ENCODE data around the gene ETV3.
A peak's percentile ranks its signal among the peaks of the same experiment; 100 is the strongest.
"Not testable (repeated sequence)": the region's sequence is repeated elsewhere in the genome, so short reads cannot be mapped to it uniquely, and the experiment has no call there.

The ETV3 gene

GRCh38 chr1:157138220-157139051 lies at the start of gene ETV3:
ETV3 (minus strand) TSS chr1:157138395; CDS start chr1:157136352, 2,043 bp downstream.
- peaks cover 21% of the 10 kb centered on the region for H3K36me3 ChIP-seq (ENCODE audit: insufficient read depth, low read length)
- H3K9ac ChIP-seq (ENCODE audit: low read depth, low read length): peak within 1 kb of the TSS; percentile 65
- no peaks in the 10 kb centered on the region for H3K9me3 ChIP-seq (ENCODE audit: control insufficient read depth, insufficient read depth, low read length)
- H3K4me1 ChIP-seq (ENCODE audit: insufficient read depth, low read length): peaks cover 20% of the 10 kb centered on the region; the same call in 1 of the 2 replicates

GRCh38 chr1:157186281-157186992 lies 48.2 kb upstream of the ETV3 start:
- Histone ChIP-seq H3K4me1 (ENCODE audit: insufficient read depth, low read length) (peaks cover 3% of the 10 kb centered on the region; the same call in 1 of the 2 replicates), H3K36me3 (ENCODE audit: insufficient read depth, low read length) (no peaks in the 10 kb centered on the region), H3K9ac (ENCODE audit: low read depth, low read length) (no peak overlapping the region), H3K9me3 (ENCODE audit: control insufficient read depth, insufficient read depth, low read length) (no peaks in the 10 kb centered on the region)

- Histone ChIP-seq H3K9ac (ENCODE audit: low read depth, low read length) (no peak overlapping the region), H3K4me1 (ENCODE audit: insufficient read depth, low read length) (peaks cover 7% of the 10 kb centered on the region; the same call in 1 of the 2 replicates), H3K9me3 (ENCODE audit: control insufficient read depth, insufficient read depth, low read length) (no peaks in the 10 kb centered on the region), H3K36me3 (ENCODE audit: insufficient read depth, low read length) (no peaks in the 10 kb centered on the region)
Measured at GRCh38 chr1:157183870-157184269, 45.7 kb upstream of the ETV3 start.

GRCh38 chr1:157182371-157182770 lies 44.2 kb upstream of the ETV3 start:
- H3K9ac ChIP-seq (ENCODE audit: low read depth, low read length); H3K4me1 ChIP-seq (ENCODE audit: insufficient read depth, low read length); H3K9me3 ChIP-seq (ENCODE audit: control insufficient read depth, insufficient read depth, low read length); H3K36me3 ChIP-seq (ENCODE audit: insufficient read depth, low read length): not testable (repeated sequence)

GRCh38 chr1:157181790-157182189 lies 43.6 kb upstream of the ETV3 start:
- Histone ChIP-seq H3K9ac (ENCODE audit: low read depth, low read length) (no peak overlapping the region), H3K36me3 (ENCODE audit: insufficient read depth, low read length) (no peaks in the 10 kb centered on the region), H3K9me3 (ENCODE audit: control insufficient read depth, insufficient read depth, low read length) (no peaks in the 10 kb centered on the region), H3K4me1 (ENCODE audit: insufficient read depth, low read length) (peaks cover 7% of the 10 kb centered on the region; the same call in 1 of the 2 replicates)

GRCh38 chr1:157181258-157181657 lies 43.1 kb upstream of the ETV3 start:
- no peaks in the 10 kb centered on the region for H3K36me3 ChIP-seq (ENCODE audit: insufficient read depth, low read length)
- no peak overlapping the region for H3K9ac ChIP-seq (ENCODE audit: low read depth, low read length)
- H3K9me3 ChIP-seq (ENCODE audit: control insufficient read depth, insufficient read depth, low read length): no peaks in the 10 kb centered on the region
- H3K4me1 ChIP-seq (ENCODE audit: insufficient read depth, low read length): peaks cover 7% of the 10 kb centered on the region; the same call in 1 of the 2 replicates

GRCh38 chr1:157178490-157178889 lies 40.3 kb upstream of the ETV3 start:
- Histone ChIP-seq H3K9me3 (ENCODE audit: control insufficient read depth, insufficient read depth, low read length) (no peaks in the 10 kb centered on the region), H3K36me3 (ENCODE audit: insufficient read depth, low read length) (no peaks in the 10 kb centered on the region), H3K9ac (ENCODE audit: low read depth, low read length) (no peak overlapping the region), H3K4me1 (ENCODE audit: insufficient read depth, low read length) (peaks cover 7% of the 10 kb centered on the region; the same call in 1 of the 2 replicates)

- no peaks in the 10 kb centered on the region for H3K36me3 ChIP-seq (ENCODE audit: insufficient read depth, low read length)
- peaks cover 7% of the 10 kb centered on the region; the same call in 1 of the 2 replicates for H3K4me1 ChIP-seq (ENCODE audit: insufficient read depth, low read length)
- H3K9ac ChIP-seq (ENCODE audit: low read depth, low read length): no peak overlapping the region
- no peaks in the 10 kb centered on the region for H3K9me3 ChIP-seq (ENCODE audit: control insufficient read depth, insufficient read depth, low read length)
Measured at GRCh38 chr1:157177733-157178394, 39.7 kb upstream of the ETV3 start.

GRCh38 chr1:157176591-157177121 lies 38.5 kb upstream of the ETV3 start:
- H3K4me1 ChIP-seq (ENCODE audit: insufficient read depth, low read length): peaks cover 6% of the 10 kb centered on the region; the same call in 1 of the 2 replicates
- H3K9ac ChIP-seq (ENCODE audit: low read depth, low read length): no peak overlapping the region
- no peaks in the 10 kb centered on the region for H3K9me3 ChIP-seq (ENCODE audit: control insufficient read depth, insufficient read depth, low read length)
- no peaks in the 10 kb centered on the region for H3K36me3 ChIP-seq (ENCODE audit: insufficient read depth, low read length)

GRCh38 chr1:157176016-157176415 lies 37.8 kb upstream of the ETV3 start:
- H3K9me3 ChIP-seq (ENCODE audit: control insufficient read depth, insufficient read depth, low read length): no peaks in the 10 kb centered on the region
- no peaks in the 10 kb centered on the region for H3K4me1 ChIP-seq (ENCODE audit: insufficient read depth, low read length)
- H3K9ac ChIP-seq (ENCODE audit: low read depth, low read length): no peak overlapping the region
- H3K36me3 ChIP-seq (ENCODE audit: insufficient read depth, low read length): no peaks in the 10 kb centered on the region

GRCh38 chr1:157173900-157174410 lies 35.8 kb upstream of the ETV3 start:
- Histone ChIP-seq H3K9me3 (ENCODE audit: control insufficient read depth, insufficient read depth, low read length) (no peaks in the 10 kb centered on the region), H3K36me3 (ENCODE audit: insufficient read depth, low read length) (no peaks in the 10 kb centered on the region), H3K9ac (ENCODE audit: low read depth, low read length) (no peak overlapping the region), H3K4me1 (ENCODE audit: insufficient read depth, low read length) (no peaks in the 10 kb centered on the region)

- not testable (repeated sequence) for H3K9ac ChIP-seq (ENCODE audit: low read depth, low read length); H3K9me3 ChIP-seq (ENCODE audit: control insufficient read depth, insufficient read depth, low read length); H3K36me3 ChIP-seq (ENCODE audit: insufficient read depth, low read length); H3K4me1 ChIP-seq (ENCODE audit: insufficient read depth, low read length)
Measured at GRCh38 chr1:157173241-157173640, 35.0 kb upstream of the ETV3 start.

- H3K36me3 ChIP-seq (ENCODE audit: insufficient read depth, low read length); H3K9ac ChIP-seq (ENCODE audit: low read depth, low read length); H3K9me3 ChIP-seq (ENCODE audit: control insufficient read depth, insufficient read depth, low read length); H3K4me1 ChIP-seq (ENCODE audit: insufficient read depth, low read length): not testable (repeated sequence)
Measured at GRCh38 chr1:157172591-157172990, 34.4 kb upstream of the ETV3 start.

GRCh38 chr1:157171903-157172503 lies 33.8 kb upstream of the ETV3 start:
- H3K36me3 ChIP-seq (ENCODE audit: insufficient read depth, low read length); H3K4me1 ChIP-seq (ENCODE audit: insufficient read depth, low read length); H3K9ac ChIP-seq (ENCODE audit: low read depth, low read length); H3K9me3 ChIP-seq (ENCODE audit: control insufficient read depth, insufficient read depth, low read length): not testable (repeated sequence)
